GM18858 (cell line): Measurements from ENCODE around the gene CLDN3.
"Not testable (repeated sequence)": the region's sequence is repeated elsewhere in the genome, so short reads cannot be mapped to it uniquely, and the experiment has no call there.

Source experiments
- ATAC-seq: cut with Tn5 transposase; IDR thresholded peaks from one replicate; pipeline ENCODE4 v1.9.1; 2021; ENCODE audit not compliant: unreplicated experiment

The CLDN3 gene

DNA sequence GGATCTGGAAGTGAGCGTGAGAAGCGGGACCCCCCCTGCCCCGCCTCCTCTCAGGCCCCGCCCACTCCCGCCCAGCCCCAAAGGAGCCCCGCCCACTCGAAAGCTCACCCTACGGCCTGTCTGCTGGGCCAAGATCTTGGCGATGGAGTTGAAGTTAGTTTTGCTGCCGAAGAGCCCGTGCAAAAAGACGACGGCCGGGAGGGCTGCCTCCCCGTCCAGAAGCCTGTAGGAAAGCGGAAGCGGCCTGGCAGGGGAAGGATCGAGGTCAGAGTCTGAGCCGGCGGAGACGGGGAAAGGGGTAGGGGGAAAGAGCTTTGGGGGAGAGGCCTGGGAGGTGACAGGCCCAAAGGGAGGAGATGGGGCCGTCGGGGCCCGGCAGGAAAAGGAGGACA, 31.9 kb downstream of the CLDN3 start:
- no peak for ATAC-seq

DNA sequence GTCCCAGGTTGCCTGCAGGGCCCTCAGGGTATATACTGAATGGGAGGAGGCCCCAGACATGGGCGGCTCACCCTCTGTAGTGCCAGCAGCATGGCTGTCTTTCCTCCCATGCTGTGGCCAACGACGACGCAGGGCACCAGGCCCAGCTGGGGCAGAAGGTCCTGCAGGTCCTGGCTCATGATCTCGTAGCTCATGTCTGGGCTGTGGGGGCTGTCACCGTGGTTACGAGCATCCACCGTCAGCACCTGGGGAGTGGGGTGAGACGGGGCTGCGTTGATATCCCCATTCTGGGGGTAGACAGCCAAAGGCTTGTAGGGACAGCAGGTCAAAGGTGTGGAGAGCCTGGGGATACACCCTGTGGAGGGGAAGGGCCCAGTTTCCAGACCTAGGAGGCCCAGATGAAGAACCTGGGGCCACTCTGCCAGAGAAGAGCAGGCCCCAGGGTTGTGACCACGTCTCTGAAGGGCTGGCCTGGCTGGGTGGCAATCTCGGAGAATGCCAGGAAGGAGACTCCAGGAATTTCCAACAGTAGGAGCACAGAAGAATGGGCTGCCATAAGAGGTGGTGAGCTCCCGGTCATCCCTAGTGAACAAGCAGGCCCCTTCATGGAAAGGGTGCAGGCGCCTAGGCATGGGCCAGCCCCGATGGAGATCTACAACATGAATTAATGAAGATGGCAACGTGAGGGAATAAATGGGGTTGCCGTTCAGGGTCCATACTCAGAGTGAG, 32.4 kb downstream of the CLDN3 start:
- ATAC-seq: no peak

DNA sequence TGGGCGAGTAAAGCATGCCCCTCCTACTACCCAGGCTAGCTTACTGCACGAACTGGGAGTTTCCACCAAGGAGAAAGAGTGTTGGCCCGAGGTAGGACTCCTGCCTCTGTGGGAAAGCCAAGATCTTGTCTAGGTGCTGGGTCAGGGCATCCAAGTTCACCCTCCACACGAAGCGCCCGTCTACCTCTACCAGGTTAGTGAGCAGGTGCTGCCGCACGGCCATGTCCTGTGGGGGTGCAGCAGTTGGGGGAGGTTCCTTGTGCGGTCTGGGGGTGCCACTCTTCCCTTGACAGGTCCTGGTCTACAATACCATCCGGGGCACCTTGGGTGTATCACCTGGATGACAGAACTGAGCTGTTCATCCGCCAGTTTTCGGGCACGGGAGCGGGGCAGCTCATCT, 33.2 kb downstream of the CLDN3 start:
- ATAC-seq: no peak

DNA sequence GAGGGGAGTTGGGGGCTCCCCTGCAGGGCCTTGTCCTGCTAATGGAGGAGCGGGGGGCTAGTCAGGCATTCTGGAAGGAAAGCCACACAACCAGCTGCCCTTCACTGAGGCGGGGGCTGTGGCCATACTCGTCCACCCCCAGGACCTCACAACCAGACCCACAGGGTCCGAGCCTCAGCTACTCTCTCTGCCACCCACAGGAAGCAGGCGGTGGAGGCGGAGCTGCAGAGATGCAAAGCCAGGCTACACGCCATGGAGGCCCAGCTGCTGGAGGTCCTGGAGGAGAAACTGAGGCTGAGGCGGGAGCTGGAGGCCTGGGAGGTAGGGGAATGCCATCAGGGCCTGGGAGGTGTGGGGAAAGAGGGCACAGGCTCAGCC, 34.6 kb downstream of the CLDN3 start:
- ATAC-seq: no peak

DNA sequence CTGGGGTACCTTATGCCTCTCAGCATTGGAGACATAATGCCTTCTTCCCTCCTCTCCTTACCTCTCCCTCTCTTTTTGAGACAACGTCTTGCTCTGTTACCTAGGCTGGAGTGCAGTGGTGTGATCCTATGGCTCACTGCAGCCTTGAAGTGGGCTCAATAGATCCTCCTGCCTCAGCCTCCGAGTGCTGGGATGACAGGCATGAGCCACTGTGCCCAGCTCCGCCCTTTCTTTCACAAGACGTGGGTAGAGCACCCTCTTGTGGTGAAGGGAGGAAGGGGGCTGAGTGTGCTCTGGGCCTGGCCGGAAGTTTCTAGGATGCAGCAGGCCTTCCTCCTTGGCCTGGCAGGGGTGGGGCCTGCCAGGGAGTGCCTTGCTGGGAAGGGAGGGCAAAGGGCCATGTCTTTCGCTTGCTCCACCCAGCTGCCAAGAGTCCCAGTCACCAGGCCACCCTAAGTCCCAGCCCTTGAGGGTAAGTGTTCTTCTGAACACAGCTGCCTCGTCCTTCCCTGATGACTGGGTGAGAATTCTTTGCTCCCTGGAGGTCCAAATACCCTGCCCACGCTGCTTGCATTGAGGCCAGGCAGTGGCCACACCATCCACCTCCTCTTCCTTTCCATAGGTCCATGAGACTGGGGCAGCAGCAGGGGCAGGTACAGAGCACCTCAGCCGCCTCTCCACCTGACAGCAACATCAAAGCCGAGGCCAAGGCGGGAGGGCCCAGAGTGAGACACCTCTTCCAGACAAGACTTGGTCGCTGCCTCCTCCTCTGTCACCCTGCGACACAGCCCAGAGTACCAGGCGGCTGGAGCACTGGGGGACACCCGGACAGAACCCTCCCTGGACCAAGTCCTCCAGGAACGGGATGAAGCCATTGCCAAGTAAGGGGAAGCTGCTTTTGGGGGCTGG, 35.2 kb downstream of the CLDN3 start:
- no peak for ATAC-seq

DNA sequence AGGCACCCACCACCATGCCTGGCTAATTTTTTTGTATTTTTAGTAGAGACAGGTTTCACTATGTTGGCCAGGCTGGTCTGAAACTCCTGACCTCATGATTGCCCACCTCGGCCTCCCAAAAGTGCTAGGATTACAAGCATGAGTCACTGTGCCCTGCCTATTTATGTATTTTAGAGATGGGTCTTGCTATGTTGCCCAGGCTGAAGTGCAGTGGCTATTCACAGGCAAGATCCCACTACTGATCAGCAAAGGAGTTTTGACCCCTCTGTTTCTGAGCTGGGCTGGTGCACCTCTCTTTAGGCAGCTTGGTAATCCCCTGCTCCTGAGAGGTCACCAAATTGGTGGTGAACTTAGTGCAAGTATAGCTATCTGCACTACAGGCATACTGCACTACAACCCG, 37.7 kb downstream of the CLDN3 start:
- ATAC-seq: no peak

DNA sequence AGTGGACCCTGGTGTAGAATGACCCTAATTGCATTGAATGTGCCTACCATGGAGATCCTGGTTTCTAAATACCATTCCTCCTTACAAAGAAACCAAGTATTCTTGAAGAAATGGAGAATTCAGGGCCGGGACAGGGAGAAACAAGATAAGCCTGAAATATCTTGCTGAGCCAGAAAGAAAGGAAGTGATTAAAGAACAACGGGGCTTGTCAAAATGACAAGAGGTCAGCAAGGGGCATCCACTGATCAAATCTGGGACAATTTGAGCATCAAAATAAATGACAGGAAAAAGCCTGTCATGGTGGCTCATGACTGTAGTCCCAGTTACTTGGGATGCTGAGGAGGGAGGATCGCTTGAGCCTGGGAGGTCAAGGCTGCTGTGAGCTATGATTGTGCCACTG, 39.6 kb downstream of the CLDN3 start:
- no peak for ATAC-seq

DNA sequence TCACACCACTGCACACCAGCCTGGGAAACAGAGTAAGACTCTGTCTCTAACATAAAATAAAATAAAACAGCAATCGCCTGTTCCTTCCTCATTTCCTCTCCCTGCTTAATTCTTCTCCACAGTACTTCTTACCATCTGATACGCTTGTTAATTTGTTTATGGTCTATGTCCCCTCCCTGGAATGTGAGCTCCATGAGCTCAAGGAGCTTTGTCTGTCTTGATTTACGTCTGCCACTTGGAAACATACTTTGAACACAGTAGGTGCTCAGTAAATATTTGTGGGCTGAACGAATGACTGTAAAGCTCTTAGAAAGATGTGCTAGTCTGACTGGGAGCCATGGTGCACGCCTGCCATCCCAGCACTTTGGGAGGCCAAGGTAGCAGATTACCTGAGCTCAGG, 41.5 kb downstream of the CLDN3 start:
- ATAC-seq: no peak

DNA sequence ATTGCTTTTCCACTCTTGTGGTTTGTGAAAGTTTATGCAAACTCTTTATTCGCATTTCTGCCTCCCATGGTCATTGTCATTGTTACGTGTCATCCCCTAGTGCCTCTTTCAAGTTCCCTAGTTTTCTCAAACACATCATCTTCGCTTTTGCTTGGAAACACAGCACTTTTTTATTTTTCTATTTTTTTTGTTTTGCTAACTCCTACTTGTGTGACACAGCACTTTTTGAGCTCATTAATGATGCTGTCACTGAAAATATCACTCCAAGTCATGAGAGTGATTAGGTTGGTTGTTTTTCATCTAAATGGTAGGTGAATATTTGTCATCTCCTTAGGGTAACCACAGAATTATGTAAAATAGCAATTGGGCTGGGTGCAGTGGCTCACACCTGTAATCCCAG, 42.1 kb downstream of the CLDN3 start:
- no peak for ATAC-seq

DNA sequence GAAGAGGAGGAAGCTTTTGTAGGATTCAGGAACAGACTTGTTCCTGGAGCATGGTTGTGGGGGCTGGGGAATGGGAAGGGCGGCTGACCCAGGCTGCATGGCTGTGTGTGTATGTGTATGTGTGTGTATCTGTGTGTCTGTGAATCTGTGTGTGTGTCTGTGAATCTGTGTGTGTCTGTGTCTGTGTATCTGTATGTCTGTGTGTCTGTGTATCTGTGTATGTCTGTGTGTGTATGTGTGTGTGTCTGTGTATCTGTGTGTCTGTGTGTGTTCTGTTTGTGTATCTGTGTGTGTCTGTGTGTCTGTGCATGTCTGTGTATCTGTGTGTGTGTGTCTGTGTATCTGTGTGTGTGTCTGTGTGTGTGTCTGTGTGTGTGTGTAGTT, 44.0 kb downstream of the CLDN3 start:
- ATAC-seq: no peak

DNA sequence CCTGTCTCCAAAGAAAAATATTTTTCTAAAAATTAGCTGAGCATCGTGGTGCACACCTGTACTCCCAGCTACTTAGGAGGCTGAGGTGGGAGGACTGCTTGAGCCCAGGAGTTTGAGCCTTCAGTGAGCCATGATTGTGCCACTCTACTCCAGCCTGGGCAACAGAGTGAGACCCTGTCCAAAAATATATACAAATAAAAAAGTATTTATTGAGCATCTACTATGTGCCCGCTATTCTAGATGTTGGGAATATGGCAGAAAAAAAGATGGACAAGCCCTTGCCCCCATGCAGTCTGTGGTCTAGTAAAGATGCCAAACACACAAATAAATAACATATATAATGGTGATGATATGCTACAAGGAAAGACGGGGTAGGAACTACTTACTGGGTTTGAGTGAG, 46.3 kb downstream of the CLDN3 start:
- no peak for ATAC-seq

DNA sequence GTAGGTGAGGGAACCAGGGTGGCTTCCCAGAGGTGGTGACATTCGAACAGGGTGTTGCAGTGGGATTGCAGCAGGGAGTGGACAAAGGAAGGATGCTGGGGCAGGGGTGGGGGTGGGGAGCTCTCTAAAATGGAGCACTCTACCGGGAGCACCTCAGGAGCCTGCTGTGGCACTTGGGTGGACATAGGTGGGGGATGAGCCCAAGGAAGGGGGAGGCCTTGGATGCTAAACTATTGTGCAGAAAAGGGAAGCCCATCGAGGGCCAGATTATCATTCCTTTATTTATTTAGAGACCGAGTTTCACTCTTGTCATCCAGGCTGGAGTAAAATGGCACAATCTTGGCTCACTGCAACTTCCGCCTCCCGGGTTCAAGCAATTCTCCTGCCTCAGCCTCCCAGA, 47.3 kb downstream of the CLDN3 start:
- ATAC-seq: no peak

DNA sequence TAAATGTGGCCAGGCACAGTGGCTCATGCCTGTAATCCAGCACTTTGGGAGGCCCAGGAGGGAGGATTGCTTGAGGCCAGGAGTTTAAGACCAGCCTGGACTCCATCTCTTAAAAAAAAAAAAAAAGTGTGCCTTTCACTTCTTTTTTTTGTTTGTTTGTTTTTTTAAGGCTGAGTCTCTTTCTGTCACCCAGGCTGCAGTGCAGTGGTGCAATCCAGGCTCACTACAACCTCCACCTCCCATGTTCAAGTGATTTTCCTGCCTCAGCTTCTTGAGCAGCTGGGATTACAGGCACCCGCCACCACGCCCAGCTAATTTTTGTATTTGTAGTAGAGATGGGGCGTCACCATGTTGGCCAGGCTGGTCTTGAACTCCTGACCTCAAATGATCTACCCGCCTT, 47.9 kb downstream of the CLDN3 start:
- not testable (repeated sequence) for ATAC-seq

DNA sequence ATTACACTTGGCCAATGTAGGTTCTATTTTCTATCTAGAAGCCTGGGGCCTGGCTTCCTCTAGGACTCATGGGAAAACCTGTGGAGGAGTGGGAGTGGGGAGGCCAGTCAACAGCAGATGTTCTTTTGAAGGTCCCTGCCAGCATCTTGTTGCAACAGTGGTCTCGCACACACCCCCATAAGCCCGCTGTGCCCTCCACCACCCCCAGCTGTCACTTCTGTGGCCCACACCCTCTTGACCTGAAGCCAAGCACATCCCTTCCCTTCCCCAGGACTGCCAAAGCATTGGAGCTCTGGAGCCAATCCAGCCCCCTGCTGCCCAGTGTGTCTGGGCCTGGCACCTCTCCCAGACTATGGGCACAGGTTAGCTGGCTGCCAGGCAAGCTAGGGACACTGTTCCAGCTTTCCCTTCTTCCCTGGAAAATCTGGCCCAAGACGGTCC, 48.7 kb downstream of the CLDN3 start:
- no peak for ATAC-seq

DNA sequence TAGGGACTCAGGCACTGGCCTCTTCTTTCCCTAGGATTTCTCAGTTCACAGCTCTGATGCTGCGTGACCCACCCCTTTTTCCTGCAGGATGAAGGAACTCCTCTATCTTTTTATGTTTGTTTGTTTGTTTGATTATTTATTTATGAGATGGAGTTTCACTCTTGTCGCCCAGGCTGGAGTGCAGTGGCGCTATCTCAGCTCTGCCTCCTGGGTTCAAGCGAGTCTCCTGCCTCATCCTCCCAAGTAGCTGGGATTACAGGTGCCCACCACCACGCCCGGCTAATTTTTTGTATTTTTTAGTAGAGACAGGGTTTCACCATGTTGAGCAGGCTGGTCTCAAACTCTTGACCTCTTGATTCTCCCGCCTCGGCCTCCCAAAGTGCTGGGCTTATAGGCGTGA, 49.6 kb downstream of the CLDN3 start:
- not testable (repeated sequence) for ATAC-seq

DNA sequence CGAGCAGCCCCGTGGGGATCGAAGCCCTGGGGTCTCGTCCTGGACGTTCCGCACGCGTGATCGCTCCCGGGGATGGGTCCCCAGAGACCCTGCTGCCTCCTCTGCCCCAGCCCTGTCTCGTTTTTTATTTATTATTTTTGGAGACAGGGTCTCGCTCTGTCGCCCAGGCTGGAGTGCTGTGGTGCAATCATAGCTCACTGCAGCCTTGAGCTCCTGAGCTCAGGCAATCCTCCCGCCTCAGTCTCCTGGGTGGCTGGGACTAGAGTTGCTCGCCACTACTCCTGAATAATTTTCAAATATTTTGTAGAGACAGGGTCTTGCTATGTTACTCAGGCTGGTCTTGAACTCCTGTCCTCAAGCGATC, 50.3 kb downstream of the CLDN3 start:
- no peak for ATAC-seq
